Measurements from ENCODE around the gene OR6K2.

The OR6K2 gene

DNA sequence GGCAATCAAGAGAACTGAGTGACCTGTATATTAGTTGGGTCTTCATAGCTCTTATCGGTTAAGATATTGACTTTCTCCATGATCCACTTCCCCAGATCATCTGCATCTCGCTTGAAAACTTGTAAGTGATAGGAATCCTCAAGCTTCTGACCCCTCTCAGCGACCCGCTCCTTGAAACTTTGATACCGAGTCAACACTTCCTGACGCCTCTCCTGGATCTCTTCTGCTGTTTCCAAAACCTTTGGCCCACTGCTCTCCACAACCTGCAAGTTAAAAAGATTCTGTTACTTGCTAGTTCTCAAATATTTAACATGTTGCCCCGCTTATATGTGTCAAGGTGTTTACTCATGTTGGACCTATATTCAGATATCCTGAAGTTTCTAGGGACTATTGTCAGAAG is 15.4 kb downstream of the OR6K2 start:
- no peak for DNase-seq

DNA sequence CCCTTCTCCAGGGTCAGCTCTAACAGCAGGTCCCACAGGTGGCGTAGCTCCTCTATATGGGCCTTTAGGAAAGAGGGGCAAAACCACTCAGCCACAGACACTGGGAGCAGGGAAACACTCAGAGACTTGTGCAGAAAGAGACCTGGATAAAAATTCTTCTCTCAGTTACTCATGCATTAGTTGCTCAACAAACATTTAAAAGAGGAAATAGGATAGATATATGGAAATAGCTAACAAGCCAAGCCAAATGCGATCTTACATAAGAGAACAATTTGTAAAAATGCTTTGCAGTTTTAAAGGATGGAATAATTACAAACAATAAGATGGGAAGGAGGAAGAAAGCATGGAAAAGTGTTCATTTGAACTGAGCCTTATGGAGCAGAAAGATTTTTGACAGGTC is 18.8 kb downstream of the OR6K2 start:
- no peak for DNase-seq

DNA sequence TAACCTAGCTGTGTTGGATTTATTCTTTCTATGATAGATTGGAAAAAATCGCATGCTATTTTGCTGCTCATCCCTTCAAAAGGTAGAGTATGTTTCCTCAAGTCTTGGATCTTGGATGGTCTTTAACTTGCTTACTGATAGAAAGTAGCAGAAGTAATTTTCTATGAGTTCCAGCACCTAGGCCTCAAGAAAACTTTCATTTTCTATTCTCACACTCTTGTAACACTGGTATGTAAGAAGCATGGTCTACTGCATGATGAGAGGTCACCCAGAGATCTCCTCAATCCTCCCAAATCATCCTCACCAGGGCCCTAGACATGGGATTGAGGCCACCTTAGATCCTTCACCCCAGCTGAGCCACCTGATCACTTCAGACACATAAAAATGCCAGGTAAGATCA is 21.2 kb downstream of the OR6K2 start:
- no peak for DNase-seq

DNA sequence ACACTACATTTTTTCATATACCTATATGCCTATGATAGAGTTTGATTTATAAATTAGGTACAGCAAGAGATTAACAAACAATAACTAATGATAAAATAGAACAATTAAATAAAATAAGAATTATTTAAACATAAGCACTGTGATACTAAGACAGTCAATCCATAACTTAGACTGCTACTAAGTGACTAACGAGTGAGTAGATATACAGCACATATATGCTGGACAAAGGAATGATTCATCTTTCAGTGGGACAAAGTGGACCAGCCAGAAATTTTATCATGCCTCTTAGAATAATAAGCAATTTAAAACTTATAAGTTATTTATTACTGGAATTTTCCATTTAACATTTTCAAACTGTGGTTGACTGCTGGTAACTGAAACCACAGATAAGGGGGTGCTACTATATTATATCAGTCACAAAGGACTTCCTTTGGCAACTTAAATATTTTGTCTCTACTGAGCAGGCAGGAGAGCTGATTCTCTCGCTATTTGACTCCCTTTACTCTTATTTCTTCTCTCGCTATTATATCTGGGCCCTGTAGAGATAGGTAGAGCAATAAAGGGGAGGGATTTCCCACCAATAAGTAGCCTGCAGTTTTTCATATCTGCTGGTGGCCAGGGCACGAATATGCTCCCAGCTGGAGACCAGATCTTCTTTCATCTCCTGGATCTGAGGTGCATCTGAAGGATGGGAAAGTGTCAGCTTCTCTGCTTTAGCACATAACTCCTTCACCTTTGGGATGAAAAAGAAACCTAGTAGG is 24.7 kb downstream of the OR6K2 start:
- DNase-seq = no peak

DNA sequence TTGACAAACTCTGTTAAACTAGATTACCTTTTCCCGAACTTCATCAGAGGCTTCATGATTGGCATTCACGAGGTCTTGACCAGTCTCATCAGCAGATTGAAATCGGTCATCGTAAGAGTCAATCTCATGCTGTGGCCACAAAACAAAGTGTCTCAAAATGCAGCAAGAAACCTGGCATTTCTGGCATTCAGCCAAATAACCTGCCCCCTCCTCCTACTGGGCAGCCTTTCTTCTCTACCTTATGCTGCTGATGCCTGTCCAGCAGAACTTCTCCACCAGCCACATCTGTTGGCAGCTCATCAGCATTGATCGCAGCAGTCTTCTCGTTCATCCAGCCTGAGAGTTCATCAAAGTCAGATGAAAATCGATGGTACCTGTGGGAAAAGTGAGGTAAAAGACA is 26.1 kb downstream of the OR6K2 start:
- DNase-seq = no peak

DNA sequence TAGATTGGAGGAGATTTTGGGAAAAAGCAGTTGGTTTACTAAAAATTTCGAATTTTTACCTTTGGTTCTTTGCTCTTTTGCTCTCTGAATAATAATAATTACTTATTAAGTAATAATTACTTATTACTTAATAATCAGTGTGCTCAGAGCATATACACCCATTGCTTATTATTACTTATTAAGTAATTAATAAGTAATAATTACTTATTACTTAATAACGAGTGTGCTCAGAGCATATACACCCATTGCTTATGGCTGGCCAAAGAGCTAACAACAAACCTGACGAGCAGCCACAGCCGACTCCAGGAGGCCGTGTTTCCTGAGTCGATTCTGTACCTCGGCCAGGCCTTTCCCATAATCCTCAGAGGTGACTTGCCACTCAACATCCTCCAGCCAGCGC is 34.4 kb downstream of the OR6K2 start:
- DNase-seq = no peak

DNA sequence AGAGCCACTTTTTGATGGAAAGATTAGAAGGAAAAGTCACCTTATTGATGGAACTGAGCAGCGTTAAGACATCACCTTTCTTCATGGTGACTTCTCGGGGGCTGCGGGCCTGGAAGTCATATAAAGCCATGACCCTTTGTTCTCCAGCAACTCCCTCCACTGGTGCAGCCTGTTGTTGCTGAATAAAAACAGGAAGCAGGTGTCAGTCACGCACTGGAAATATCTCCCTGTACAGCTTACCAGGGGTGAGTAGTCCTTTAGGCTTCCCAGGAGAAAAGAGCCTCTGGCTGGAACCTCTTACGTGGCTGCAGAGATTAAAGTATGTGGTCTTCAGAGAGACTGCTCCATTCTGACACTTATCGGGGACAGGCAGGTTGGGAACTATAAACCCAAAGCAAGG is 45.9 kb downstream of the OR6K2 start:
- DNase-seq = no peak

DNA sequence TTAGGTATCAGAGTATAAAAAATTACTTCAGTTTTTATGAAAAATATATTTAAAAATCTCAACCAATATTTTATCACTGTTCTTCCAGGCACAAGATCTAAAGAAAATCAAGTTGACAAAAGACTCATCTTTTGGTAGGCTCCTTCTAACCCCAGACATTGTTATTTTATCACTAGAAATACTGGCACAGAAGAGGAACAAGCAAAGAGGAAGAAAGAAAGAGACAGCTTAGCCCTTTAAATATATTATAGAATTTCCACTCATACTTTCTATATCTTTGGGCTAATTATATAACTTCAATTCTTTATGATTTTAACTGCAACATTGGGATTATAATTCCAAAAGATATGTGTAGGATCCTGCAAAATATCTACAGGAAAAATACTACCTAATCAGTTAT is 46.4 kb downstream of the OR6K2 start:
- DNase-seq = no peak

DNA sequence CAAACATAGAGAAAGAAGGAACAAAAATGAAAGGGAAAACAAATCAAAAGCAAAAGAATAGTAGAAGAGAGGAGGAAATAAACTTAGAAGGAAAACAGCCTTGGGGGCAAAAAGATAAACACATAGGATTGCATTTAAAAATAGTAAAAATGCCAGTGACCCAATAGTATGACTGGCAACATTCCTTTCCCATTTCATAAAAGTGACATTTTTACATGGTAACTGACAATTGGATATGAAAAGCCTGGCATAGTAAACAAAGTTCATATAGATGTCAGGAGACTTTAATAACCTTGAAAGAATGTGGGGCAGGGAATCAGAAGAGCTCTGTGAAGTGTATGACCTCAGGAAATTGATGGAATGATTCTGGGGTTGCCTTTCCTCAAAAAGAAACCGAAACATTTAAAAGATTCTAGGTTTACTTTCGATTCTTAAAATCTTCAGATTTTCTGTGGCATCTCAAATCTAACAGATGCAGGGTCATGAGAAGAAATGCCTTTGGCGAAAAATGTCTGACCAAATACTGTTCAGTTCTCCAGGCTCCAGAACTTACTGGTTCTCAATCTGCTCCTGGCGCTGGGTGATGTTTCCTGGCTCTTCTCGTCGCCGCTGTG is 47.6 kb downstream of the OR6K2 start:
- DNase-seq = no peak

All from left hindlimb (tissue), 1 donor.